NT2/D1 (cell line): ENCODE results near the gene PHRF1.

Experiments used
- DNase-seq: peaks from one replicate; pipeline ENCODE4 v3.0.0-alpha.2; 2011; ENCODE audit warnings: low read depth, low spot score
- H3K27me3 ChIP-seq: 2 replicates; pipeline ENCODE4 v1.6.0; 2011; ENCODE audit warnings: mild to moderate bottlenecking; ENCODE audit not compliant: insufficient read length, insufficient read depth
- H3K36me3 ChIP-seq: 2 replicates; pipeline ENCODE4 v1.6.1; 2011; ENCODE audit warnings: mild to moderate bottlenecking, low read length, mixed read lengths; ENCODE audit not compliant: insufficient read depth, insufficient read length
- H3K4me1 ChIP-seq: 2 replicates; pipeline ENCODE4 v1.5.1; 2011; ENCODE audit not compliant: insufficient read depth, insufficient read length
- H3K4me3 ChIP-seq: 2 replicates; pipeline ENCODE4 v1.5.1; 2011; ENCODE audit warnings: low read depth; ENCODE audit not compliant: insufficient read length
- H3K9ac ChIP-seq: 2 replicates; pipeline ENCODE4 v1.6.0; 2011; ENCODE audit warnings: low read depth; ENCODE audit not compliant: insufficient read length
- H3K9me3 ChIP-seq: 2 replicates; pipeline ENCODE4 v1.5.1; 2011; ENCODE audit warnings: mild to moderate bottlenecking, low read length; ENCODE audit not compliant: insufficient read depth
- SUZ12 ChIP-seq: IDR thresholded peaks from 2 replicates; pipeline ENCODE4 v1.6.1; 2011; ENCODE audit not compliant: insufficient read length, insufficient read depth; ENCODE audit errors: extremely low read depth
- YY1 ChIP-seq: IDR thresholded peaks from 2 replicates; pipeline ENCODE4 v1.6.1; 2011; ENCODE audit not compliant: insufficient read length, insufficient read depth
- ZNF274 ChIP-seq: IDR thresholded peaks from 2 replicates; pipeline ENCODE4 v1.6.1; 2011; ENCODE audit warnings: mild to moderate bottlenecking, low read depth, low read length

PHRF1 gene

GRCh38 chr11:592501-592900 lies 16.2 kb downstream of the PHRF1 start:
- Histone ChIP-seq H3K9ac (no peak overlapping the region), H3K9me3 (no peaks in the 10 kb centered on the region), H3K4me3 (no peak overlapping the region), H3K36me3 (peaks cover 95% of the 10 kb centered on the region), H3K4me1 (peaks cover 3% of the 10 kb centered on the region), H3K27me3 (no peaks in the 10 kb centered on the region)
- no peak for TF ChIP-seq YY1
- TF ChIP-seq SUZ12 = no peak
- no peak for TF ChIP-seq ZNF274
- no peak for DNase-seq

- no peak overlapping the region for H3K9ac ChIP-seq
- H3K4me1 ChIP-seq = peaks cover 6% of the 10 kb centered on the region
- no peaks in the 10 kb centered on the region for H3K9me3 ChIP-seq
- H3K36me3 ChIP-seq = peaks cover 95% of the 10 kb centered on the region
- no peak for TF ChIP-seq ZNF274
- TF ChIP-seq SUZ12 = no peak
- no peak for TF ChIP-seq YY1
- no peaks in the 10 kb centered on the region for H3K27me3 ChIP-seq
- no peak overlapping the region for H3K4me3 ChIP-seq
- no peak for DNase-seq
Measured at GRCh38 chr11:592918-593317, 16.6 kb downstream of the PHRF1 start.

- H3K9me3 ChIP-seq = no peaks in the 10 kb centered on the region
- H3K4me3 ChIP-seq = no peak overlapping the region
- no peak for TF ChIP-seq SUZ12
- no peak for TF ChIP-seq YY1
- TF ChIP-seq ZNF274 = no peak
- peaks cover 6% of the 10 kb centered on the region for H3K4me1 ChIP-seq
- no peak for DNase-seq
- no peak overlapping the region for H3K9ac ChIP-seq
- no peaks in the 10 kb centered on the region for H3K27me3 ChIP-seq
- peaks cover 96% of the 10 kb centered on the region for H3K36me3 ChIP-seq
Measured at GRCh38 chr11:593347-593746, 17.1 kb downstream of the PHRF1 start.

- Histone ChIP-seq H3K27me3 (no peaks in the 10 kb centered on the region), H3K9me3 (no peaks in the 10 kb centered on the region), H3K9ac (no peak overlapping the region), H3K36me3 (peaks cover 92% of the 10 kb centered on the region), H3K4me1 (peaks cover 6% of the 10 kb centered on the region), H3K4me3 (no peak overlapping the region)
- TF ChIP-seq ZNF274 (no peak), SUZ12 (no peak), YY1 (no peak)
- DNase-seq = no peak
Measured at GRCh38 chr11:595400-595799, 19.1 kb downstream of the PHRF1 start.

GRCh38 chr11:596374-596773 lies 20.1 kb downstream of the PHRF1 start:
- Histone ChIP-seq H3K4me1 (peaks cover 6% of the 10 kb centered on the region), H3K27me3 (no peaks in the 10 kb centered on the region), H3K36me3 (peaks cover 90% of the 10 kb centered on the region), H3K4me3 (no peak overlapping the region), H3K9ac (no peak overlapping the region), H3K9me3 (no peaks in the 10 kb centered on the region)
- DNase-seq = no peak
- TF ChIP-seq SUZ12 (no peak), ZNF274 (no peak), YY1 (no peak)

GRCh38 chr11:597166-597725 lies 21.0 kb downstream of the PHRF1 start:
- H3K9ac ChIP-seq = no peak overlapping the region
- no peak overlapping the region for H3K4me3 ChIP-seq
- H3K36me3 ChIP-seq = peaks cover 91% of the 10 kb centered on the region
- TF ChIP-seq YY1 = no peak
- TF ChIP-seq SUZ12 = no peak
- TF ChIP-seq ZNF274 = no peak
- no peak for DNase-seq
- H3K4me1 ChIP-seq = peaks cover 6% of the 10 kb centered on the region
- no peaks in the 10 kb centered on the region for H3K27me3 ChIP-seq
- H3K9me3 ChIP-seq = no peaks in the 10 kb centered on the region

GRCh38 chr11:598005-598680 lies 21.9 kb downstream of the PHRF1 start:
- no peak for DNase-seq
- Histone ChIP-seq H3K9me3 (no peaks in the 10 kb centered on the region), H3K4me1 (peaks cover 6% of the 10 kb centered on the region), H3K9ac (no peak overlapping the region), H3K36me3 (peaks cover 90% of the 10 kb centered on the region), H3K4me3 (no peak overlapping the region), H3K27me3 (no peaks in the 10 kb centered on the region)
- TF ChIP-seq ZNF274 = no peak
- TF ChIP-seq YY1 = no peak
- no peak for TF ChIP-seq SUZ12
